AG10803 (cell line): Measurements from ENCODE around the gene RHD.
"Not testable (repeated sequence)": the region's sequence is repeated elsewhere in the genome, so short reads cannot be mapped to it uniquely, and the experiment has no call there.

Source experiments
- DNase-seq: peaks from one replicate; pipeline ENCODE4 v3.0.0; 2010; ENCODE audit warnings: low read depth
- H3K4me3 ChIP-seq: 2 replicates; pipeline ENCODE4 v1.5.1; 2011; ENCODE audit warnings: mild to moderate bottlenecking, low read length, control low read depth
- TF ChIP-seq, protein P1 (sequence below): conservative IDR thresholded peaks from 2 replicates; pipeline ENCODE4 v1.5.1; 2011; ENCODE audit warnings: mild to moderate bottlenecking, low read length, control low read depth, inconsistent platforms

The RHD gene

GRCh38 chr1:25356848-25357247, 84.5 kb downstream of the RHD start:
- TF ChIP-seq, protein P1, sequence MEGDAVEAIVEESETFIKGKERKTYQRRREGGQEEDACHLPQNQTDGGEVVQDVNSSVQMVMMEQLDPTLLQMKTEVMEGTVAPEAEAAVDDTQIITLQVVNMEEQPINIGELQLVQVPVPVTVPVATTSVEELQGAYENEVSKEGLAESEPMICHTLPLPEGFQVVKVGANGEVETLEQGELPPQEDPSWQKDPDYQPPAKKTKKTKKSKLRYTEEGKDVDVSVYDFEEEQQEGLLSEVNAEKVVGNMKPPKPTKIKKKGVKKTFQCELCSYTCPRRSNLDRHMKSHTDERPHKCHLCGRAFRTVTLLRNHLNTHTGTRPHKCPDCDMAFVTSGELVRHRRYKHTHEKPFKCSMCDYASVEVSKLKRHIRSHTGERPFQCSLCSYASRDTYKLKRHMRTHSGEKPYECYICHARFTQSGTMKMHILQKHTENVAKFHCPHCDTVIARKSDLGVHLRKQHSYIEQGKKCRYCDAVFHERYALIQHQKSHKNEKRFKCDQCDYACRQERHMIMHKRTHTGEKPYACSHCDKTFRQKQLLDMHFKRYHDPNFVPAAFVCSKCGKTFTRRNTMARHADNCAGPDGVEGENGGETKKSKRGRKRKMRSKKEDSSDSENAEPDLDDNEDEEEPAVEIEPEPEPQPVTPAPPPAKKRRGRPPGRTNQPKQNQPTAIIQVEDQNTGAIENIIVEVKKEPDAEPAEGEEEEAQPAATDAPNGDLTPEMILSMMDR, result no peak
- DNase-seq, result peak; percentile 49
- H3K4me3 ChIP-seq, result no peak overlapping the region

GRCh38 chr1:25360596-25361581, 88.6 kb downstream of the RHD start:
- DNase-seq, result peak; percentile 78
- H3K4me3 ChIP-seq, result no peak overlapping the region
- TF ChIP-seq, protein P1, result no peak

GRCh38 chr1:25361901-25362300, 89.6 kb downstream of the RHD start:
- TF ChIP-seq, protein P1, result no peak
- no peak overlapping the region for H3K4me3 ChIP-seq

GRCh38 chr1:25362634-25363559, 90.6 kb downstream of the RHD start:
- not testable (repeated sequence) for H3K4me3 ChIP-seq

More at GRCh38 chr1:25361901-25362300, 89.6 kb downstream of the RHD start:
- peak; percentile 64 for DNase-seq

GRCh38 chr1:25369241-25369640, 96.9 kb downstream of the RHD start:
- no peak overlapping the region for H3K4me3 ChIP-seq
- no peak for DNase-seq
- TF ChIP-seq, protein P1, result no peak

More at GRCh38 chr1:25362634-25363559, 90.6 kb downstream of the RHD start:
- DNase-seq, result not testable (repeated sequence)

- not testable (repeated sequence) for DNase-seq, H3K4me3 ChIP-seq
Measured at GRCh38 chr1:25369691-25370271, 97.5 kb downstream of the RHD start.

DNA sequence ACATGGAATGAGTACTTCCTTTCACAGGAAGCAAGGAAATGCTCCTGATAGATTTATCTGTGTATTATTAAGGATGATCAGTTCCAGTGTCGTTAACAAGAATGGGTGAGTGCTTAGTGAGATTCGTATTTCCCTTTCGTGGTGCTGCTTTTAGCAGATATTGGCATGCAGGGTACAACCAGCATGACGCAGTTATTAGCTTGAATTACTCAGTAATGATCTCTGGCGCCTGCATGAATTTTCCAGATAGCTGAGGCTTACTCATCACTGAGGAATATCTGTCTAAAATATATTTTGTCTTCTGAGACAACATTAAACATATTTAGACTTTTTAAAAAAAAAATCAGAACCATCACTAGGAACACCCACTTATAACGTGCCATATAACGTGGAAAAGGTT, 99.4 kb downstream of the RHD start:
- DNase-seq, result peak; percentile 95
- not testable (repeated sequence) for H3K4me3 ChIP-seq

DNA sequence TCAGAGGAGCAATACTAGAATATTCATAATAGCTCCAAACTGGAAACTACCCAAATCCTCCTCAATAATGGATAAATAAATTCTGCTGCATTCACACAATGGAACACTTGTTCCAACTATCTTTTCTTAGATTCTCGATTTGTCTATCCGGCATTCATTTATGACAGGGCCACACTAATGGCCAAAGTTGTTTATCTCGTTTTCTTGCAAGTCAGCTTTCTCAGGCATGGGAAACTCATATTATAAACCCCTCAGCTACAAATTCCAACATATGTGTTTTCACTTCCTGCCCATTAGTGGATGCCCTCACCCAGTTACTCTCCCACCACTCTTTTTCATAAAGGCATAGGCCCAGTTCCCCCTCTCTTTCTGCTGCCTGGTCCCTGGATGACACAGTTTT, 106.1 kb downstream of the RHD start:
- H3K4me3 ChIP-seq, DNase-seq: not testable (repeated sequence)
